Gastrocnemius medialis (tissue), 4 donors: ENCODE measurements around the gene ZNF3. TPM values are rescaled to one million over a fixed set of nuclear protein-coding genes. Genes with fewer than 3 reads are reported as not detected.
A peak's percentile ranks its signal among the peaks of the same experiment; 100 is the strongest.

Experiments used
- ATAC-seq, 2 donors: fragments of 150-250 bp; one replicate each; pipeline ENCODE4 v1.9.1; 2016
- DNase-seq, 2 donors: peaks; one replicate each; pipeline ENCODE4 v3.0.0-alpha.2; 2019
- H3K27ac ChIP-seq, 4 donors: fragments of 200-600 bp; sonication (generic); 1 replicate in 1 of 4; 2 replicates in 3 of 4; pipeline ENCODE4 v1.5.1; 2016 to 2018; ENCODE audit warnings: mild to moderate bottlenecking in 2 of 4, moderate library complexity in 1 of 4
- H3K27me3 ChIP-seq, 3 donors: fragments of 200-600 bp; sonication (generic) in 2 of 3; 1 replicate in 1 of 3; 2 replicates in 2 of 3; pipeline versions ENCODE4 v1.5.1 to v1.6.0; 2016 to 2019; ENCODE audit warnings: mild to moderate bottlenecking in 1 of 3, moderate library complexity in 1 of 3
- H3K36me3 ChIP-seq, 2 donors: fragments of 200-600 bp; sonication (generic) in 1 of 2; one replicate each; pipeline ENCODE4 v1.5.1; 2017 to 2018
- H3K4me1 ChIP-seq, 2 donors: fragments of 200-600 bp; sonication (generic) in 1 of 2; one replicate each; pipeline ENCODE4 v1.5.1; 2016 to 2017; ENCODE audit warnings: mild to moderate bottlenecking in 2 of 2
- H3K4me3 ChIP-seq, 4 donors: fragments of 200-600 bp; sonication (generic) in 3 of 4; 1 replicate in 1 of 4; 2 replicates in 3 of 4; pipeline ENCODE4 v1.5.1; 2016 to 2019; ENCODE audit warnings: mild to moderate bottlenecking in 2 of 4
- H3K9me3 ChIP-seq, 3 donors: fragments of 200-600 bp; sonication (generic) in 2 of 3; 1 replicate in 1 of 3; 2 replicates in 2 of 3; pipeline ENCODE4 v1.5.1; 2016 to 2019
- POLR2A ChIP-seq, 2 donors: fragments of 450-650 bp; IDR thresholded peaks; one replicate each; pipeline ENCODE4 v1.6.1; 2017; ENCODE audit warnings: antibody characterized with exemption in 2 of 2, mild to moderate bottlenecking in 2 of 2, moderate library complexity in 2 of 2
- in situ Hi-C, 4 donors: fragments of 200-750 bp; cut with MboI; loops; one replicate each; pipeline versions ENCODE4 v1.15.0 to v1.8.0; 2017; ENCODE audit warnings: low sequenced_read_pairs in 4 of 4
- intact Hi-C: fragments of 100-400 bp; cut with DNase I; formaldehyde crosslinking; loops from one replicate; pipeline ENCODE4 v1.15.1; 2023; ENCODE audit warnings: low total_unique reads
- total RNA-seq, 4 donors: library from RNA; depleted of rRNA; stranded (reverse); fragments of >200 nt; gene quantifications; one replicate each; pipeline versions ENCODE4 v1.1.0 to v1.2.3, GENCODE V29; 2016
- TF ChIP-seq, protein P1 (sequence below), 5 experiments: fragments of 450-650 bp in 3 of 5; fragments of 200-600 bp in 2 of 5; sonication (generic) in 2 of 5; IDR thresholded peaks in 4 of 5; conservative IDR thresholded peaks in 1 of 5; 1 replicate in 4 of 5; 2 replicates in 1 of 5; pipeline ENCODE4 v1.5.1; 2016 to 2019; ENCODE audit warnings: antibody characterized with exemption in 5 of 5, mild to moderate bottlenecking in 3 of 5, moderate library complexity in 3 of 5

Gene ZNF3
- total RNA-seq, 4 donors from 2014 or later, result 11.2 to 19.2 (median 16.1) TPM

GRCh38 chr7:100101016-100101862 lies 19.7 kb upstream of the ZNF3 start, which contains the start of the genes AP4M1 and MCM7:
AP4M1 (plus strand) TSS chr7:100101643; CDS start chr7:100101715, 72 bp downstream.
MCM7 (minus strand) TSS chr7:100101397; CDS start chr7:100101294, 103 bp downstream.
- H3K27ac ChIP-seq, result peak within 1 kb of the TSS; percentile 89 to 97 (median 94)
- peaks cover 13 to 17% of the 10 kb centered on the region in 2 donors for H3K4me1 ChIP-seq
- DNase-seq, result peak; percentile 99
- intact Hi-C loops (loop anchor here (1.0 to 5.0 kb wide), 6 partner anchors 13 to 326 kb away; partner anchors contain the start of genes CNPY4, COPS6, LAMTOR4 and MEPCE), in situ Hi-C loops (no loop called here)
- H3K36me3 ChIP-seq, result peaks cover 0 to 39% of the 10 kb centered on the region in 2 donors
- ATAC-seq, result peak; percentile 85 to 86
- TF ChIP-seq, protein P1, sequence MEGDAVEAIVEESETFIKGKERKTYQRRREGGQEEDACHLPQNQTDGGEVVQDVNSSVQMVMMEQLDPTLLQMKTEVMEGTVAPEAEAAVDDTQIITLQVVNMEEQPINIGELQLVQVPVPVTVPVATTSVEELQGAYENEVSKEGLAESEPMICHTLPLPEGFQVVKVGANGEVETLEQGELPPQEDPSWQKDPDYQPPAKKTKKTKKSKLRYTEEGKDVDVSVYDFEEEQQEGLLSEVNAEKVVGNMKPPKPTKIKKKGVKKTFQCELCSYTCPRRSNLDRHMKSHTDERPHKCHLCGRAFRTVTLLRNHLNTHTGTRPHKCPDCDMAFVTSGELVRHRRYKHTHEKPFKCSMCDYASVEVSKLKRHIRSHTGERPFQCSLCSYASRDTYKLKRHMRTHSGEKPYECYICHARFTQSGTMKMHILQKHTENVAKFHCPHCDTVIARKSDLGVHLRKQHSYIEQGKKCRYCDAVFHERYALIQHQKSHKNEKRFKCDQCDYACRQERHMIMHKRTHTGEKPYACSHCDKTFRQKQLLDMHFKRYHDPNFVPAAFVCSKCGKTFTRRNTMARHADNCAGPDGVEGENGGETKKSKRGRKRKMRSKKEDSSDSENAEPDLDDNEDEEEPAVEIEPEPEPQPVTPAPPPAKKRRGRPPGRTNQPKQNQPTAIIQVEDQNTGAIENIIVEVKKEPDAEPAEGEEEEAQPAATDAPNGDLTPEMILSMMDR (IDR thresholded peaks at IDR 0.05 in 4 of 5, conservative IDR thresholded peaks at IDR 0.05 in 1 of 5), result no peak
- TF ChIP-seq POLR2A (IDR thresholded peaks at IDR 0.05), result peak in 1 of 2 donors; percentile 28
- H3K27me3 ChIP-seq, result no peaks in the 10 kb centered on the region
- peak within 1 kb of the TSS; percentile 60 to 97 (median 85) for H3K4me3 ChIP-seq
- H3K9me3 ChIP-seq, result no peaks in the 10 kb centered on the region

- intact Hi-C loops (loop anchor here (1.0 to 5.0 kb wide), 7 partner anchors 12 to 327 kb away; partner anchors contain the start of genes CNPY4, COPS6, LAMTOR4 and MEPCE), in situ Hi-C loops (no loop called here)
- peaks cover 13 to 17% of the 10 kb centered on the region in 2 donors for H3K4me1 ChIP-seq
- peak; percentile 86 to 88 for DNase-seq
- ATAC-seq, result peak; percentile 85 to 91
- TF ChIP-seq POLR2A (IDR thresholded peaks at IDR 0.05), result peak in 1 of 2 donors; percentile 58
- TF ChIP-seq, protein P1 (IDR thresholded peaks at IDR 0.05 in 4 of 5, conservative IDR thresholded peaks at IDR 0.05 in 1 of 5), result peak in 1 of 5 experiments; percentile 15
- peak overlapping the region; percentile 60 to 97 (median 85) for H3K4me3 ChIP-seq
- H3K36me3 ChIP-seq, result peaks cover 0 to 42% of the 10 kb centered on the region in 2 donors
- H3K9me3 ChIP-seq, result no peaks in the 10 kb centered on the region
- H3K27me3 ChIP-seq, result no peaks in the 10 kb centered on the region
- peak overlapping the region; percentile 89 to 97 (median 94) for H3K27ac ChIP-seq
These were observed 19.0 kb upstream of the ZNF3 start for GRCh38 chr7:100100420-100101015.

DNA sequence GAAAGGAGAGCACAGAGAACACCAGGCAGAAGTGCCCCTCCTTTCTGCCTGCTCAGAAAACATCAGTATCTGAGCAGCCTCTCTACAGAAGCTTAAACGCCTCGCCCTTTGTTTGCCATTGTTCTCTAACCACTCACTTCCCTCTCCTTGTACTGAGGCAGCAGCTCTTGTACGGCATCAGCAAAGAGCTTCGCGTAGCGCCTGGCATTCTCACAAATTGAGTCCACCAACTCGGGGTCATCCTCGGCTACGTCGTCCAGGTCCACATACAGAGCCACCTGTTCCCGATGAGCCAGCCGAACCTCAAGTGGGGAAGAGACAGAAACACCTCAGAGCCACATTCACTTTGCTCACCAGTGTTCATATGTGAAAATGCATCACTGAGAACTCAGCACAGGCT lies 17.9 kb upstream of the ZNF3 start:
- H3K4me3 ChIP-seq, result peak overlapping the region; percentile 60 to 97 (median 85)
- peaks cover 13 to 17% of the 10 kb centered on the region in 2 donors for H3K4me1 ChIP-seq
- H3K27ac ChIP-seq, result peak overlapping the region in 2 of 4 donors; percentile 95 to 97
- no peaks in the 10 kb centered on the region for H3K27me3 ChIP-seq
- ATAC-seq, result no peak
- H3K9me3 ChIP-seq, result no peaks in the 10 kb centered on the region
- H3K36me3 ChIP-seq, result peaks cover 0 to 52% of the 10 kb centered on the region in 2 donors
- no peak for DNase-seq
- in situ Hi-C loops, result no loop called here
- intact Hi-C loops, result no loop called here
- TF ChIP-seq POLR2A (IDR thresholded peaks at IDR 0.05), result no peak
- TF ChIP-seq, protein P1 (IDR thresholded peaks at IDR 0.05 in 4 of 5, conservative IDR thresholded peaks at IDR 0.05 in 1 of 5), result no peak

- Histone ChIP-seq H3K4me1 (peaks cover 13 to 17% of the 10 kb centered on the region in 2 donors), H3K36me3 (peaks cover 0 to 58% of the 10 kb centered on the region in 2 donors), H3K9me3 (no peaks in the 10 kb centered on the region), H3K27me3 (no peaks in the 10 kb centered on the region), H3K27ac (no peak overlapping the region), H3K4me3 (no peak overlapping the region)
- no peak for ATAC-seq
- in situ Hi-C loops, result no loop called here
- intact Hi-C loops, result no loop called here
- DNase-seq, result no peak
- TF ChIP-seq, protein P1 (IDR thresholded peaks at IDR 0.05 in 4 of 5, conservative IDR thresholded peaks at IDR 0.05 in 1 of 5), result no peak
- no peak for TF ChIP-seq POLR2A (IDR thresholded peaks at IDR 0.05)
These were observed 17.4 kb upstream of the ZNF3 start for GRCh38 chr7:100098913-100099312.
